GM23338 (cell line): Measurements from ENCODE around the gene BTRC. TPM values are rescaled to one million over a fixed set of nuclear protein-coding genes. Genes with fewer than 3 reads are reported as not detected.

Experiments
- ATAC-seq: fragments of 200-7000 bp; cut with Tn5 transposase; 3 replicates; pipeline ENCODE4 v1.9.1; 2020
- DNase-seq: peaks from one replicate; pipeline ENCODE4 v3.0.0-alpha.2; 2015; ENCODE audit warnings: low spot score
- H2AFZ ChIP-seq: fragments of 200-600 bp; sonication (generic); 2 replicates; pipeline ENCODE4 v1.8.0; 2016; ENCODE audit warnings: antibody characterized with exemption, mild to moderate bottlenecking, moderate library complexity
- H3F3A ChIP-seq: fragments of 200-600 bp; sonication (generic); replicated peaks from 2 replicates; pipeline ENCODE4 v1.8.0; 2017; ENCODE audit warnings: antibody characterized with exemption, mixed run types, low read depth
- H3K27ac ChIP-seq: fragments of 200-600 bp; sonication (generic); 2 replicates; pipeline ENCODE4 v1.6.1; 2016; ENCODE audit warnings: low read depth
- H3K27me3 ChIP-seq: fragments of 200-600 bp; sonication (generic); 2 replicates; pipeline ENCODE4 v1.8.0; 2016; ENCODE audit warnings: mild to moderate bottlenecking, mixed run types, moderate library complexity; ENCODE audit not compliant: insufficient read depth
- H3K36me3 ChIP-seq: fragments of 200-600 bp; sonication (generic); 2 replicates; pipeline ENCODE4 v1.8.0; 2016; ENCODE audit warnings: mild to moderate bottlenecking; ENCODE audit not compliant: insufficient read depth
- H3K4me1 ChIP-seq: fragments of 200-600 bp; sonication (generic); 2 replicates; pipeline ENCODE4 v1.8.0; 2016; ENCODE audit warnings: mild to moderate bottlenecking, moderate library complexity; ENCODE audit not compliant: insufficient read depth
- H3K4me2 ChIP-seq: fragments of 200-600 bp; sonication (generic); 2 replicates; pipeline ENCODE4 v1.7.1; 2017; ENCODE audit warnings: mixed run types
- H3K4me3 ChIP-seq: fragments of 200-600 bp; sonication (generic); 2 replicates; pipeline ENCODE4 v1.6.1; 2016; ENCODE audit warnings: mixed run types
- H3K79me2 ChIP-seq: fragments of 200-600 bp; sonication (generic); replicated peaks from 2 replicates; pipeline ENCODE4 v1.8.0; 2017; ENCODE audit warnings: mild to moderate bottlenecking; ENCODE audit not compliant: insufficient read depth
- H3K9me2 ChIP-seq: fragments of 200-600 bp; sonication (generic); 2 replicates; pipeline ENCODE4 v1.8.0; 2017; ENCODE audit not compliant: insufficient read depth
- H4K20me1 ChIP-seq: fragments of 200-600 bp; sonication (generic); replicated peaks from 2 replicates; pipeline ENCODE4 v1.8.0; 2017; ENCODE audit warnings: mild to moderate bottlenecking; ENCODE audit not compliant: insufficient read depth
- H3K27ac Mint-ChIP-seq: 2 replicates; pipeline ENCODE4 v1.8.0; 2020; ENCODE audit warnings: inconsistent platforms, mild to moderate bottlenecking, moderate library complexity, mixed read lengths
- H3K27me3 Mint-ChIP-seq: 3 replicates; pipeline ENCODE4 v1.8.0; 2022; ENCODE audit warnings: low read depth, mild to moderate bottlenecking, moderate library complexity, mixed read lengths, inconsistent platforms; ENCODE audit not compliant: insufficient read depth, poor library complexity
- H3K36me3 Mint-ChIP-seq: 3 replicates; pipeline ENCODE4 v1.8.0; 2021; ENCODE audit warnings: low read depth, mild to moderate bottlenecking, inconsistent platforms, moderate library complexity, mixed read lengths
- H3K4me1 Mint-ChIP-seq: 3 replicates; pipeline ENCODE4 v1.8.0; 2020; ENCODE audit warnings: mild to moderate bottlenecking, inconsistent platforms, mixed read lengths
- H3K4me3 Mint-ChIP-seq: 3 replicates; pipeline ENCODE4 v1.8.0; 2021; ENCODE audit warnings: moderate library complexity, mild to moderate bottlenecking, inconsistent platforms, mixed read lengths
- H3K9me3 Mint-ChIP-seq: 3 replicates; pipeline ENCODE4 v1.8.0; 2020; ENCODE audit warnings: moderate library complexity, mild to moderate bottlenecking, inconsistent platforms, mixed read lengths
- CREB1 ChIP-seq: fragments of 250-450 bp; sonication (Bioruptor Pico); IDR thresholded peaks from 2 replicates; pipeline ENCODE4 v1.5.0; 2020; ENCODE audit warnings: low read depth, mild to moderate bottlenecking, moderate library complexity
- EZH2 ChIP-seq: fragments of 200-600 bp; sonication (generic); IDR thresholded peaks from one replicate; pipeline ENCODE4 v1.8.0; 2017; ENCODE audit warnings: antibody characterized with exemption, mild to moderate bottlenecking, low read depth; ENCODE audit not compliant: unreplicated experiment
- EZH2phosphoT487 ChIP-seq: fragments of 200-600 bp; sonication (generic); IDR thresholded peaks from one replicate; pipeline ENCODE4 v1.8.1; 2018; ENCODE audit warnings: antibody characterized with exemption; ENCODE audit not compliant: unreplicated experiment
- JUNB ChIP-seq: IDR thresholded peaks from one replicate; pipeline ENCODE4 v1.6.1; 2016; ENCODE audit warnings: antibody characterized with exemption; ENCODE audit not compliant: unreplicated experiment
- NANOG ChIP-seq: IDR thresholded peaks from 2 replicates; pipeline ENCODE4 v1.6.1; 2016; ENCODE audit warnings: antibody characterized with exemption, borderline replicate concordance
- REST ChIP-seq: IDR thresholded peaks from one replicate; pipeline ENCODE4 v1.6.1; 2018; ENCODE audit warnings: antibody characterized with exemption; ENCODE audit not compliant: unreplicated experiment
- STAT1 ChIP-seq: IDR thresholded peaks from one replicate; pipeline ENCODE4 v1.6.1; 2016; ENCODE audit warnings: antibody characterized with exemption; ENCODE audit not compliant: unreplicated experiment
- polyA plus RNA-seq: library from polyadenylated mRNA; unstranded; fragments of >200 nt; fragmentation: Nextera tagmentation; extraction: Ambion mirVana; gene quantifications from 2 replicates; pipeline ENCODE4 v1.2.1, GENCODE V29; 2016
- total RNA-seq: library from RNA; depleted of rRNA; stranded (reverse); fragments of >200 nt; shearing (Covaris generic); gene quantifications from 2 replicates; pipeline ENCODE4 v1.2.3, GENCODE V29; 2014

Gene BTRC
- total and polyA plus RNA-seq, 2 experiments from 2014 or later: 10.0 to 17.5 TPM

GRCh38 chr10:101356132-101356531, 2.2 kb downstream of the BTRC start:
- peaks cover 2% of the 10 kb centered on the region; the same call in 1 of the 2 replicates for H4K20me1 ChIP-seq
- peaks cover 6% of the 10 kb centered on the region; the same call in 1 of the 2 replicates for H3F3A ChIP-seq
- H3K9me2 ChIP-seq: no peaks in the 10 kb centered on the region
- H3K4me1 ChIP-seq: peaks cover 13% of the 10 kb centered on the region
- ATAC-seq (no peak), DNase-seq (no peak)
- Mint-ChIP-seq H3K36me3 (peaks cover 3% of the 10 kb centered on the region; the same call in 1 of the 3 replicates), H3K9me3 (no peaks in the 10 kb centered on the region), H3K4me1 (peaks cover 10% of the 10 kb centered on the region), H3K27me3 (peaks cover 14% of the 10 kb centered on the region), H3K27ac (no peak overlapping the region), H3K4me3 (no peak overlapping the region)
- H2AFZ ChIP-seq: no peak overlapping the region
- H3K79me2 ChIP-seq: peaks cover 45% of the 10 kb centered on the region
- no peak overlapping the region for H3K27ac ChIP-seq
- H3K4me2 ChIP-seq: no peak overlapping the region
- TF ChIP-seq CREB1 (CRISPR knock-in tag): no peak
- no peak for TF ChIP-seq REST
- TF ChIP-seq EZH2: no peak
- no peak for TF ChIP-seq EZH2phosphoT487
- no peak for TF ChIP-seq JUNB
- H3K4me3 ChIP-seq: no peak overlapping the region
- H3K36me3 ChIP-seq: no peaks in the 10 kb centered on the region
- H3K27me3 ChIP-seq: no peaks in the 10 kb centered on the region

- Histone ChIP-seq H2AFZ (no peak overlapping the region), H3K27ac (no peak overlapping the region), H3K27me3 (no peaks in the 10 kb centered on the region), H3K4me1 (peaks cover 13% of the 10 kb centered on the region), H3K79me2 (peaks cover 50% of the 10 kb centered on the region), H4K20me1 (peaks cover 5% of the 10 kb centered on the region; the same call in 1 of the 2 replicates), H3K9me2 (no peaks in the 10 kb centered on the region), H3K36me3 (no peaks in the 10 kb centered on the region), H3K4me2 (no peak overlapping the region), H3F3A (peaks cover 6% of the 10 kb centered on the region; the same call in 1 of the 2 replicates), H3K4me3 (no peak overlapping the region)
- no peak overlapping the region for H3K27ac Mint-ChIP-seq
- H3K9me3 Mint-ChIP-seq: no peaks in the 10 kb centered on the region
- peaks cover 3% of the 10 kb centered on the region; the same call in 1 of the 3 replicates for H3K36me3 Mint-ChIP-seq
- peaks cover 14% of the 10 kb centered on the region for H3K27me3 Mint-ChIP-seq
- ATAC-seq: no peak
- H3K4me3 Mint-ChIP-seq: no peak overlapping the region
- no peak for TF ChIP-seq STAT1
- TF ChIP-seq NANOG: no peak
- H3K4me1 Mint-ChIP-seq: peaks cover 10% of the 10 kb centered on the region
- no peak for DNase-seq
These were observed 4.0 kb downstream of the BTRC start for GRCh38 chr10:101357958-101358357.
